ENCODE measurements around the gene GIGYF2. TPM values are rescaled to one million over a fixed set of nuclear protein-coding genes. Genes with fewer than 3 reads are reported as not detected.

The GIGYF2 gene
- total and polyA plus RNA-seq, 3 experiments from 2014 or later, result 27.2 to 55.8 (median 54.7) TPM

DNA sequence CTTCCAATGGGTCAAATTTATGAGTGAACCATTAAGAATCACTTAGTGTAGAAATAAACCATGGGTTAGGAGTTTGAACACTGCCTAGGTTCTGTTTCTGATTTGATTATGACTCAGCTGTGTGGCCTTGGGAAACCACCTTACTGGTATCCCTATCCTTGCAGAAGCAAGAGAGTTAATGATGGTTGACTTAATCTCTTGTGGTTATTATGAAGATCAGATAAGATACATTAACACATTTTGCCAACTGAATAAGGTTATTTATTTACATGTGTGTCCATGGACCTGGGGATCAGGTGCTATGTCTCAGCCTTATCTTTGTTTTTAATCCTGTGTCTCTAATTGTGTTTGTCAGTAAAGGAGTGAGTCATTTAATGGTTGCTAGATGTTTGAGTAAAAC is 84.6 kb downstream of the GIGYF2 start:
- Mint-ChIP-seq H3K4me3 (no peak overlapping the region), H3K9me3 (no peaks in the 10 kb centered on the region), H3K27ac (peak overlapping the region in 6 of 8 donors; percentile 17 to 80 (median 51)), H3K27me3 (no peaks in the 10 kb centered on the region), H3K4me1 (peaks cover 4 to 7% (median 6%) of the 10 kb centered on the region in 3 donors), H3K36me3 (peaks cover 0 to 54% (median 6%) of the 10 kb centered on the region in 3 donors)
- ChIA-PET CTCF (no interaction called here), POLR2A (no interaction called here)
- H3K27ac ChIP-seq (ENCODE audit: low read depth, low read length), result no peak overlapping the region
- H3K36me3 ChIP-seq (ENCODE audit: insufficient read depth, low read length), result no peaks in the 10 kb centered on the region
- no peak for DNase-seq
- H3K9me3 ChIP-seq (ENCODE audit: low read length), result no peaks in the 10 kb centered on the region
- H3K27me3 ChIP-seq (ENCODE audit: insufficient read depth, low read length, poor library complexity, severe bottlenecking), result no peaks in the 10 kb centered on the region
- no peak overlapping the region for H3K4me3 ChIP-seq (ENCODE audit: low read length)
- H3K4me1 ChIP-seq (ENCODE audit: insufficient read depth, low read length), result no peaks in the 10 kb centered on the region

DNA sequence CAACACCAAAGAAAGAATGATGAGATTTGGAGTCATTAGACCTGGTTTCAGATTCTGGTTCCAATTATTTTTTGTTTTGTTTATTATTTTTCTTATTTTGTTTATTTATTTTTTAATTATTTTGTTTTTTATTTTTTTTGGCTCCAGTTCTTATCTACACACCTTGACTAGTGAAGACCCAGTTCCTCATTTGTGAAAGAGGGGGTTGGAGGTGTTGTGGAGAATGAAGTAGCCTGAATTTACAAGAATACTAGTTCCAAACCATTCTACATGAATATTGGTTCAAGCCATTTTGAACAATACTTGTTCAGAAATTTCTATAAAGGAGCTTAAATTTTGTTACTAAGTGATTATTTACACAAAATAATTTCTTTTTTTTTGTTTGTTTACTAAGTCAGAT is 86.1 kb downstream of the GIGYF2 start:
- ChIA-PET CTCF (interaction anchor here (1.8 kb wide), 1 partner anchor 14 kb away, joined by 3 read pairs; no protein-coding TSS in a partner anchor), POLR2A (interaction anchor here (0.6 kb wide), 1 partner anchor 177 kb away, joined by 3 read pairs; no protein-coding TSS in a partner anchor)
- H3K27me3 ChIP-seq (ENCODE audit: insufficient read depth, low read length, poor library complexity, severe bottlenecking), result no peaks in the 10 kb centered on the region
- no peak overlapping the region for H3K27ac ChIP-seq (ENCODE audit: low read depth, low read length)
- Mint-ChIP-seq H3K9me3 (no peaks in the 10 kb centered on the region), H3K4me3 (no peak overlapping the region), H3K36me3 (peaks cover 0 to 65% (median 12%) of the 10 kb centered on the region in 3 donors), H3K4me1 (peaks cover 4 to 7% (median 6%) of the 10 kb centered on the region in 3 donors), H3K27me3 (no peaks in the 10 kb centered on the region), H3K27ac (no peak overlapping the region)
- peaks cover 10% of the 10 kb centered on the region for H3K36me3 ChIP-seq (ENCODE audit: insufficient read depth, low read length)
- H3K9me3 ChIP-seq (ENCODE audit: low read length), result no peaks in the 10 kb centered on the region
- H3K4me1 ChIP-seq (ENCODE audit: insufficient read depth, low read length), result no peaks in the 10 kb centered on the region
- H3K4me3 ChIP-seq (ENCODE audit: low read length), result no peak overlapping the region
- no peak for DNase-seq

DNA sequence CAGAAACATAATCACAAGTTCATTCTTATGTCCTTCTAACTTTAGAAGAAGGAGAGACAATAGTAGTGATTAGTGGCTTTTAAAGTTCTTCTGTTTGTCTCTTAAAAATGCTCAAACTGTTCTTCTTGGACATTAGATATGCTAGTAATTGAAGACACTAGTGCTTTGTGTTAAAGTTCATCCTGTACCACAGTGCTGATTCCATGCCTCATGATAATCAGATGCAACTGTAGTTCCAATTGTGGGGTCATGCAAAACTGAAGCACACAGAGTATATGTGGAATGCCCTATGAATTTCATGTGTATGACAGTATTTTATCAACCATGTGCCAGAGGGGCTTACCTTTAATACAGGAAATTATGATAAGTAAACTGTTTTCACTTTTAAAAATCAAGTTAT is 90.7 kb downstream of the GIGYF2 start:
- H3K9me3 ChIP-seq (ENCODE audit: low read length), result no peaks in the 10 kb centered on the region
- Mint-ChIP-seq H3K4me3 (no peak overlapping the region), H3K9me3 (no peaks in the 10 kb centered on the region), H3K4me1 (no peaks in the 10 kb centered on the region), H3K27me3 (no peaks in the 10 kb centered on the region), H3K36me3 (peaks cover 23 to 45% (median 27%) of the 10 kb centered on the region in 3 donors), H3K27ac (peak overlapping the region in 1 of 8 donors; percentile 32)
- H3K36me3 ChIP-seq (ENCODE audit: insufficient read depth, low read length), result peaks cover 32% of the 10 kb centered on the region
- no peak for DNase-seq
- H3K27ac ChIP-seq (ENCODE audit: low read depth, low read length), result no peak overlapping the region
- no peaks in the 10 kb centered on the region for H3K4me1 ChIP-seq (ENCODE audit: insufficient read depth, low read length)
- POLR2A ChIA-PET, result no interaction called here
- CTCF ChIA-PET, result interaction anchor here (1.4 kb wide), 1 partner anchor 656 kb away, joined by 3 read pairs; no protein-coding TSS in a partner anchor
- no peaks in the 10 kb centered on the region for H3K27me3 ChIP-seq (ENCODE audit: insufficient read depth, low read length, poor library complexity, severe bottlenecking)
- H3K4me3 ChIP-seq (ENCODE audit: low read length), result no peak overlapping the region

DNA sequence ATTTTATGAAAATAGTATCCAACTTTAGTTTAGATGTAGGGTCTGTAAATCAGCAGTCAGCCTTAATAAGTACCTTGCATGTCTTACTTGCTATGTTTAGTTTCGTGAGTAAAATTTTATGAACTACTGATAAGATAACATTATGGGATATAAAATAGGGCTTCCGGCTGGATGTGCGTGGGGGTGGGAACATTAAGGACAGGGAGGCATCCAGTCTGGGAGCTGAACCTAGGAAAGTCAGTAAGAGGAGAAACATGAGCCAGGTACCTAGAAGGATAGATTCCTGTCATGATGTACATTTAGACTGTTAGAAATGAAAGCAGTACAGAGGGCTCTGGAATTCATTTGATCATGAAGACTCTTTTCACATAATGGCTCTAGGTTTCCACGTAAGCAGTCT is 92.0 kb downstream of the GIGYF2 start:
- H3K27ac Mint-ChIP-seq, result peak overlapping the region in 3 of 8 donors; percentile 11 to 57 (median 28)
- Histone ChIP-seq H3K36me3 (ENCODE audit: insufficient read depth, low read length) (peaks cover 39% of the 10 kb centered on the region), H3K4me3 (ENCODE audit: low read length) (no peak overlapping the region), H3K27ac (ENCODE audit: low read depth, low read length) (no peak overlapping the region), H3K4me1 (ENCODE audit: insufficient read depth, low read length) (no peaks in the 10 kb centered on the region), H3K9me3 (ENCODE audit: low read length) (no peaks in the 10 kb centered on the region), H3K27me3 (ENCODE audit: insufficient read depth, low read length, poor library complexity, severe bottlenecking) (no peaks in the 10 kb centered on the region)
- H3K36me3 Mint-ChIP-seq, result peaks cover 23 to 36% (median 24%) of the 10 kb centered on the region in 3 donors
- DNase-seq, result no peak
- no peaks in the 10 kb centered on the region for H3K4me1 Mint-ChIP-seq
- ChIA-PET CTCF (no interaction called here), POLR2A (no interaction called here)
- no peak overlapping the region for H3K4me3 Mint-ChIP-seq
- H3K27me3 Mint-ChIP-seq, result no peaks in the 10 kb centered on the region
- H3K9me3 Mint-ChIP-seq, result no peaks in the 10 kb centered on the region

GRCh38 chr2:232791518-232791917 is 94.4 kb downstream of the GIGYF2 start:
- POLR2A ChIA-PET, result no interaction called here
- Histone ChIP-seq H3K27me3 (ENCODE audit: insufficient read depth, low read length, poor library complexity, severe bottlenecking) (no peaks in the 10 kb centered on the region), H3K27ac (ENCODE audit: low read depth, low read length) (no peak overlapping the region), H3K4me1 (ENCODE audit: insufficient read depth, low read length) (no peaks in the 10 kb centered on the region), H3K36me3 (ENCODE audit: insufficient read depth, low read length) (peaks cover 48% of the 10 kb centered on the region), H3K4me3 (ENCODE audit: low read length) (no peak overlapping the region), H3K9me3 (ENCODE audit: low read length) (no peaks in the 10 kb centered on the region)
- Mint-ChIP-seq H3K9me3 (no peaks in the 10 kb centered on the region), H3K36me3 (peaks cover 23 to 44% (median 32%) of the 10 kb centered on the region in 3 donors), H3K4me1 (no peaks in the 10 kb centered on the region), H3K27me3 (no peaks in the 10 kb centered on the region), H3K4me3 (no peak overlapping the region), H3K27ac (no peak overlapping the region)
- CTCF ChIA-PET, result no interaction called here
- DNase-seq, result no peak

DNA sequence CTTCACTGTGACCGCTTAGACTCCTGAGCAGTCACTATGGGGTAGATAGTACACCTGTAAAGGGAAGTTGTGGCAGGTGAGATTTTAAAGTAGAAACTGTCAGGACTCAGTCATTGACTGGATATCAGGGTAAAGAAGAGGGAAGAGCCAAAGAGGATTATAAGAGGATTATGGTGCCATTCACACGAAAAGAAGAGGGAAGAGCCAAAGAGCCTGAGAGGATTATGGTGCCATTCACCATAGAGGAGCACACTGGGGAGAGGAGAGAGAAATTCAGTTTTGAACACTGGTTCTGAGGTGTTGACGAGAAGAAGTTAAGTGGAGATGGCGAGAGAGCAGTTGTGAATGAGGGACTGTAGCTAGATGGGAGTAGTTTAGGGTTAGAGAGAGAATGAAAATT is 96.1 kb downstream of the GIGYF2 start:
- H3K4me3 Mint-ChIP-seq, result no peak overlapping the region
- Histone ChIP-seq H3K9me3 (ENCODE audit: low read length) (no peaks in the 10 kb centered on the region), H3K27me3 (ENCODE audit: insufficient read depth, low read length, poor library complexity, severe bottlenecking) (no peaks in the 10 kb centered on the region), H3K4me1 (ENCODE audit: insufficient read depth, low read length) (no peaks in the 10 kb centered on the region), H3K36me3 (ENCODE audit: insufficient read depth, low read length) (peaks cover 38% of the 10 kb centered on the region), H3K4me3 (ENCODE audit: low read length) (no peak overlapping the region), H3K27ac (ENCODE audit: low read depth, low read length) (no peak overlapping the region)
- peaks cover 0 to 2% (median 0%) of the 10 kb centered on the region in 3 donors for H3K4me1 Mint-ChIP-seq
- DNase-seq, result no peak
- no peaks in the 10 kb centered on the region for H3K9me3 Mint-ChIP-seq
- CTCF ChIA-PET, result no interaction called here
- no peak overlapping the region for H3K27ac Mint-ChIP-seq
- H3K36me3 Mint-ChIP-seq, result peaks cover 28 to 42% (median 32%) of the 10 kb centered on the region in 3 donors
- H3K27me3 Mint-ChIP-seq, result no peaks in the 10 kb centered on the region
- POLR2A ChIA-PET, result no interaction called here

- ChIA-PET CTCF (no interaction called here), POLR2A (no interaction called here)
- Mint-ChIP-seq H3K9me3 (no peaks in the 10 kb centered on the region), H3K27ac (peak overlapping the region in 1 of 8 donors; percentile 11), H3K36me3 (peaks cover 24 to 50% (median 25%) of the 10 kb centered on the region in 3 donors), H3K4me3 (no peak overlapping the region), H3K4me1 (peaks cover 0 to 4% (median 0%) of the 10 kb centered on the region in 3 donors), H3K27me3 (no peaks in the 10 kb centered on the region)
- no peak overlapping the region for H3K4me3 ChIP-seq (ENCODE audit: low read length)
- no peak for DNase-seq
- H3K27me3 ChIP-seq (ENCODE audit: insufficient read depth, low read length, poor library complexity, severe bottlenecking), result no peaks in the 10 kb centered on the region
- no peaks in the 10 kb centered on the region for H3K4me1 ChIP-seq (ENCODE audit: insufficient read depth, low read length)
- H3K36me3 ChIP-seq (ENCODE audit: insufficient read depth, low read length), result peaks cover 38% of the 10 kb centered on the region
- H3K27ac ChIP-seq (ENCODE audit: low read depth, low read length), result no peak overlapping the region
- no peaks in the 10 kb centered on the region for H3K9me3 ChIP-seq (ENCODE audit: low read length)
Measured at GRCh38 chr2:232794981-232795380, 97.8 kb downstream of the GIGYF2 start.

- no peaks in the 10 kb centered on the region for H3K9me3 ChIP-seq (ENCODE audit: low read length)
- H3K4me3 ChIP-seq (ENCODE audit: low read length), result no peak overlapping the region
- H3K36me3 Mint-ChIP-seq, result peaks cover 18 to 59% (median 22%) of the 10 kb centered on the region in 3 donors
- no peaks in the 10 kb centered on the region for H3K27me3 ChIP-seq (ENCODE audit: insufficient read depth, low read length, poor library complexity, severe bottlenecking)
- ChIA-PET CTCF (no interaction called here), POLR2A (no interaction called here)
- H3K4me3 Mint-ChIP-seq, result no peak overlapping the region
- H3K27ac Mint-ChIP-seq, result no peak overlapping the region
- H3K36me3 ChIP-seq (ENCODE audit: insufficient read depth, low read length), result peaks cover 34% of the 10 kb centered on the region
- H3K9me3 Mint-ChIP-seq, result no peaks in the 10 kb centered on the region
- H3K4me1 ChIP-seq (ENCODE audit: insufficient read depth, low read length), result no peaks in the 10 kb centered on the region
- no peak overlapping the region for H3K27ac ChIP-seq (ENCODE audit: low read depth, low read length)
- peaks cover 0 to 7% (median 0%) of the 10 kb centered on the region in 3 donors for H3K4me1 Mint-ChIP-seq
- no peak for DNase-seq
- H3K27me3 Mint-ChIP-seq, result no peaks in the 10 kb centered on the region
Measured at GRCh38 chr2:232795920-232796319, 98.8 kb downstream of the GIGYF2 start.

Data from CD8-positive, alpha-beta memory T cell (primary cell).